ENCODE results near the gene TLCD3B. TPM values are rescaled to one million over a fixed set of nuclear protein-coding genes. Genes with fewer than 3 reads are reported as not detected.
A peak's percentile ranks its signal among the peaks of the same experiment; 100 is the strongest.

Gene TLCD3B
- total RNA-seq, 1 donor from 2014 or later: 1.5 TPM

GRCh38 chr16:29993903-29994599, 37.0 kb downstream of the TLCD3B start:
- H3K4me1 Mint-ChIP-seq (ENCODE audit: low read depth): peaks cover 16% of the 10 kb centered on the region
- no peak for DNase-seq (ENCODE audit: low spot score, unreplicated experiment)
- peaks cover 3% of the 10 kb centered on the region for H3K36me3 Mint-ChIP-seq (ENCODE audit: insufficient read depth)
- no peaks in the 10 kb centered on the region for H3K27me3 Mint-ChIP-seq
- H3K9me3 Mint-ChIP-seq (ENCODE audit: low read depth): no peaks in the 10 kb centered on the region
- H3K27ac Mint-ChIP-seq: peak overlapping the region; percentile 25
- no peak for TF ChIP-seq CTCF (IDR thresholded peaks at IDR 0.05; ENCODE audit: unreplicated experiment)
- peak overlapping the region; percentile 64 for H3K4me3 Mint-ChIP-seq (ENCODE audit: low read depth)

- no peak for DNase-seq (ENCODE audit: low spot score, unreplicated experiment)
- peaks cover 6% of the 10 kb centered on the region for H3K36me3 Mint-ChIP-seq (ENCODE audit: insufficient read depth)
- H3K9me3 Mint-ChIP-seq (ENCODE audit: low read depth): no peaks in the 10 kb centered on the region
- no peak overlapping the region for H3K27ac Mint-ChIP-seq
- H3K4me3 Mint-ChIP-seq (ENCODE audit: low read depth): peak overlapping the region; percentile 64
- no peak for TF ChIP-seq CTCF (IDR thresholded peaks at IDR 0.05; ENCODE audit: unreplicated experiment)
- H3K4me1 Mint-ChIP-seq (ENCODE audit: low read depth): peaks cover 16% of the 10 kb centered on the region
- H3K27me3 Mint-ChIP-seq: no peaks in the 10 kb centered on the region
Observed at GRCh38 chr16:29993191-29993902, 37.7 kb downstream of the TLCD3B start.

GRCh38 chr16:29992344-29992967, 38.6 kb downstream of the TLCD3B start:
- TF ChIP-seq CTCF (IDR thresholded peaks at IDR 0.05; ENCODE audit: unreplicated experiment): no peak
- H3K27me3 Mint-ChIP-seq: no peaks in the 10 kb centered on the region
- no peaks in the 10 kb centered on the region for H3K9me3 Mint-ChIP-seq (ENCODE audit: low read depth)
- H3K4me3 Mint-ChIP-seq (ENCODE audit: low read depth): peak overlapping the region; percentile 44
- H3K36me3 Mint-ChIP-seq (ENCODE audit: insufficient read depth): peaks cover 11% of the 10 kb centered on the region
- H3K27ac Mint-ChIP-seq: no peak overlapping the region
- no peak for DNase-seq (ENCODE audit: low spot score, unreplicated experiment)
- H3K4me1 Mint-ChIP-seq (ENCODE audit: low read depth): peaks cover 16% of the 10 kb centered on the region

GRCh38 chr16:29991571-29991904, 39.5 kb downstream of the TLCD3B start:
- no peaks in the 10 kb centered on the region for H3K9me3 Mint-ChIP-seq (ENCODE audit: low read depth)
- no peak overlapping the region for H3K4me3 Mint-ChIP-seq (ENCODE audit: low read depth)
- no peak for DNase-seq (ENCODE audit: low spot score, unreplicated experiment)
- H3K27me3 Mint-ChIP-seq: no peaks in the 10 kb centered on the region
- peaks cover 11% of the 10 kb centered on the region for H3K36me3 Mint-ChIP-seq (ENCODE audit: insufficient read depth)
- peaks cover 11% of the 10 kb centered on the region for H3K4me1 Mint-ChIP-seq (ENCODE audit: low read depth)
- H3K27ac Mint-ChIP-seq: no peak overlapping the region
- no peak for TF ChIP-seq CTCF (IDR thresholded peaks at IDR 0.05; ENCODE audit: unreplicated experiment)

- peaks cover 11% of the 10 kb centered on the region for H3K36me3 Mint-ChIP-seq (ENCODE audit: insufficient read depth)
- H3K27me3 Mint-ChIP-seq: no peaks in the 10 kb centered on the region
- H3K4me3 Mint-ChIP-seq (ENCODE audit: low read depth): no peak overlapping the region
- DNase-seq (ENCODE audit: low spot score, unreplicated experiment): no peak
- H3K4me1 Mint-ChIP-seq (ENCODE audit: low read depth): peaks cover 9% of the 10 kb centered on the region
- TF ChIP-seq CTCF (IDR thresholded peaks at IDR 0.05; ENCODE audit: unreplicated experiment): no peak
- H3K27ac Mint-ChIP-seq: no peak overlapping the region
- H3K9me3 Mint-ChIP-seq (ENCODE audit: low read depth): no peaks in the 10 kb centered on the region
Observed at GRCh38 chr16:29990883-29991570, 40.0 kb downstream of the TLCD3B start.
